GM18907 (cell line): ENCODE data around the gene PHGDH.
"Not testable (repeated sequence)": the region's sequence is repeated elsewhere in the genome, so short reads cannot be mapped to it uniquely, and the experiment has no call there.

Source experiments
- ATAC-seq: cut with Tn5 transposase; IDR thresholded peaks from one replicate; pipeline ENCODE4 v1.9.1; 2021; ENCODE audit warnings: mild to moderate bottlenecking, moderate library complexity; ENCODE audit not compliant: unreplicated experiment

Gene PHGDH

DNA sequence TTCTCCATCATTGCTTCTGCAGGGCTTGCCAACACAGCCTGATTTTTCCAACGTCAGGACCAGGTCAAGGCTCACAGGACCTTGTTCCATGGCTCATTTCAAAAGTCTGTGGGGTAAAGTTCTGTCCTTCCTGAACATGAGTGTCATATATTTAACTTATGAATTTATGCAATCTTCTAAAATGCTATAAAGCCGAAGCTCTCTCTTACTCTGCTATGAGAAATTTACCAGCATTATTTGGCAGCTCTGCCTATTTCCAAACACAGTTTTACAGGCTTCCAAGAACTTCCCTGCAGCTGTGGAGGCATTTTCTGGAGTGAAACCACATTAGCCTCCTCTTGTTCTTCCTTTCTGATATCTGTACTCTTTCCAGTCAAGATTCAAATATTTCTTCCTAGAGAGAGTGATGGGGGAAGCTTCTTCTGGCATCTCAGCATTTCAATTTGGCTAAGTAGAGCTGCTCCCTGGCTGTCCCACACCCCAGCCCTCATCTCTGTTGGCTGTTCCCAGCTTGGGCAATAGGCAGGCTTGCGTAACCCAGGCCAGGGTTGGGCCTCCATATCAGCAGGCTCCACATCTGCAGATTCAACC, 72.6 kb downstream of the PHGDH start:
- ATAC-seq, result no peak

DNA sequence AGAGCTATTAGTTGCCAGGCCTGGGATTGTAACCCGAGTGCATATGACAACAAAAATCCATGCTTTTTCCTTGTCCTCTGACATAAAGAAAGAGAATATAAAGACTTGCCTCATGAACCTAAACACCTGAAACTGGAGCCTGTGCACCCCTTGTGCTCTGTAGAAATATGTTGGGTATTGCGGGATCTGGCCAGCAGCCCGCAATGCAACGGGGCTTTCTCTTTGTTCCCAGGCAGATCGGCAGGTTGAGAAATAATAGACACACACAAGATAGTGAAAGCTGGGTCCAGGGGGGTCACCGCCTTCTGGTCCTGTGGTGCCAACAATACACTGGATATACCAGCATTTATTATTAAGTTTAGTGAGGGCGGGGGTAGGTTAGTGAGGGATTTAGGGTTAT, 74.3 kb downstream of the PHGDH start:
- not testable (repeated sequence) for ATAC-seq

DNA sequence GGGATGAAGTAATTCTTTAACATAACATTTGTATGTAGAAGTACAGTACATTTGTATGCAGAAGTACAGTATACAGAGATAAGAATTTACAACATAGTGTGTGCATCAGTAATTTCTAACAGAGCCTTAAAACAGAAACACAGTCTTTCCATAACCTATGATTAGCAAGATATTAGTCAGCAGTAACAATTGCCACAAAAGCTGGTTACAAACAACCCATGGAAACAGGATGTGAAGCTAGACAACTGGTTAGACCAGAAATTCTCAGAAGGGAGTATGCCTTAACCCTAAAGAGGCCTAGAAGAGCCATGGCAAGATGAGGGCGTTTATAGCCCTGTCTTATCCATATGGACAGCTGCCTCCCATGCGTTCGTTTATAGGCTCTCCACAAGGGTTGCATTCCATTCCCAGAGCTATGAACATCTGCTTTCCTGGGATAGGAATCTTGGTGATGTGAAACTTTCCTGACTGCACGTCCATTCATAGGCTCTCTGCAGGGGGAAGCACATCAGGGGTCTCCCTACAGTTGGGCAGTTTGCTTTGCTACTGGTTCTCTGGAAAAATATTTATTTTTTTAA, 74.8 kb downstream of the PHGDH start:
- ATAC-seq, result not testable (repeated sequence)

DNA sequence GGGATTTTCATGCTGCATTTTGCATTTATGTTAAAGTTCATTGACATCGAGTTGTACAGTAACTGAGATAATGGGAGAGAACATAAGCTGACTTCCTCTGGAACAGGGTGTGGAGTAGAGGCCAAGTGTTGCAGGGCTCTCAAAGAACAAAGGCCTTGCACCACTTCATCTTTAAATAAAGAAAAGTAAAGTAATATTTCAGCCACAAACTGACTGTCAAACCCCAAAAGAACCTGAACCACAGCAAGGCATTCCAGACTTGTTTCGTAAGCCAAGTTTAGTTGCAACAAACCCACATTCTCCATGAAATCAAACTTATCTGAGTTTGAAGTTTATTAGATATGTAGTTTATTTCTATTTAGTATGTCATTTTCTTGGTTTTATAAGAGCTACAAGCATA, 76.0 kb downstream of the PHGDH start:
- no peak for ATAC-seq

DNA sequence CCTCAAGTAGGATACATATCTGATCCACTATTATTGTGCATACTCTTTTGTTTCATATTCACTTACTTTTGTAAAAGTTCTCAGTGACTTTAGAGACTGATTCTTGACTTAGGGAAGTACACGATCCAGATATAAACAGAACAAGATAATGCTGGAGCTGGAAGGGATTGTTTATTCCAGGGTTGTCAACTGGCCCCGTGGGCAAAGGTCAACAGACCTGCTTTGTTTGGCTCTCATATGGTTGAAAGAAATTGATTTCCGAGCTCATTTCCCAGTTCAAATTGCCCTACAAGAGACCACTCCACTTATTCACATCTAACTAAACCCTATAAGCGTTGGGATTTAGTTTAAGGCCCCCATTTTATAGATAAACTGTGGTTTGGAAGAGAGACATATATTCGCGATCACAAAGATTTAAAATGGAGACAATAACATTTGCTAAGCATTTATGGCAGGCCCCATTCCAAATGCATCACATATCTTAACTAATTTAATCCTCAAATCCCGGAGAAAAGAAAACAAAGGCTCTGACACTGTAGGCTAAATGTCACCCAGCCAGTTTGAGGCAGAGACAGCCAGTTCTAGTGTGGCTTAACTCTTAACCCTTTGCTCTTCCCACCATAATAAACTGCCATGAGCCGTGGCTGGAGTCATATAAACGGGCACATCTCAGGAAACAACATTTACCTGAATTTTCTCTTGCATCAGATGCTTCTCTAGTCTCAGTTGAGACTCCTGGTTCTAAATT, 78.9 kb downstream of the PHGDH start:
- ATAC-seq, result no peak

DNA sequence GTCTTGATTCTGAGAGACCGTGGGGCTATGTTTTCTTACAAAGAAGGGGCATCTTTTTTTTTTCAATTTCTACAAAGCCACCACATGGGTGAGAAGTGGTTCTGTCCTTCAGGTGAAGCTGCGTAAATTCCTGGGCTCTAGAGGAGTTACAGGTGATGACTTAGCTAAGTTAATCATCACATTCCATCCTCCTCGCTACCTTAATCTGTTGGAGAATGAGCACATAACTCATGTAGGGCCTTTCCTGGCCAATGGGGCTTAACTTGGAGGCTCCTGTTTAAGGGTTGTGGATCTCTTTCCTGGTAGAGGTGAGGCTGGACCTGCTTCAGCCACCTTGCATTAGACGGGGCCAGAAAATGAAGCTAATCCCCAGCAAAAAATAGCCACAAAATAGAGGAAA, 79.6 kb downstream of the PHGDH start:
- ATAC-seq, result no peak
